ENCODE data around the gene CCDC70.
A peak's percentile ranks its signal among the peaks of the same experiment; 100 is the strongest.

Gene CCDC70

DNA sequence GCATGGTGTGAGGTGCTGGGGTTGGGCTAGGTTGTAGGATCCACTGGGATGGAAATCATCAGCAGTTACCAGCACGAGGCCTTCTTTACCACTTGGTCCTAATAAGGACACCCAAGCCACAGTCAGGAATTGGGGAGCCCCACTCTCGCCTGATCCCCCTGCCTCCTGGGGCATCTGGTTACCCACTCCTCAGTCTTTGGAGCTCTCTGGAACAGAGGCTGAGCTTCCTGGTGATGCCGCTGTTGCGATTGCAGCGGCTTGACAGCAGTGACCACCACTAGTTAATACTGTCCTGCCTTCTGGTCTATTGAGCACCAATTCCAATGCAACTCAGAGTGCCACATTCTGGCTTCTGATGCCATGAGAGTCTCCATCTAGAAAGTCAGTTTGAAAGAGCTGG lies 30.2 kb upstream of the CCDC70 start (continued):
- TF ChIP-seq ZNF280C (tag by site-specific recombination; IDR thresholded peaks at IDR 0.05) (no peak), ZNF24 (tag by site-specific recombination; IDR thresholded peaks at IDR 0.05) (no peak), SP3 (tag by site-specific recombination; IDR thresholded peaks at IDR 0.05) (no peak), ZNF513 (tag by site-specific recombination; IDR thresholded peaks at IDR 0.05) (no peak), KLF10 (tag by site-specific recombination; IDR thresholded peaks at IDR 0.05) (no peak), ZNF184 (tag by site-specific recombination; IDR thresholded peaks at IDR 0.05) (no peak), ZNF510 (tag by site-specific recombination; IDR thresholded peaks at IDR 0.05; ENCODE audit: insufficient replicate concordance) (no peak), ZNF341 (tag by site-specific recombination; IDR thresholded peaks at IDR 0.05; ENCODE audit: low read depth) (no peak)
- TF ChIP-seq, protein P1, sequence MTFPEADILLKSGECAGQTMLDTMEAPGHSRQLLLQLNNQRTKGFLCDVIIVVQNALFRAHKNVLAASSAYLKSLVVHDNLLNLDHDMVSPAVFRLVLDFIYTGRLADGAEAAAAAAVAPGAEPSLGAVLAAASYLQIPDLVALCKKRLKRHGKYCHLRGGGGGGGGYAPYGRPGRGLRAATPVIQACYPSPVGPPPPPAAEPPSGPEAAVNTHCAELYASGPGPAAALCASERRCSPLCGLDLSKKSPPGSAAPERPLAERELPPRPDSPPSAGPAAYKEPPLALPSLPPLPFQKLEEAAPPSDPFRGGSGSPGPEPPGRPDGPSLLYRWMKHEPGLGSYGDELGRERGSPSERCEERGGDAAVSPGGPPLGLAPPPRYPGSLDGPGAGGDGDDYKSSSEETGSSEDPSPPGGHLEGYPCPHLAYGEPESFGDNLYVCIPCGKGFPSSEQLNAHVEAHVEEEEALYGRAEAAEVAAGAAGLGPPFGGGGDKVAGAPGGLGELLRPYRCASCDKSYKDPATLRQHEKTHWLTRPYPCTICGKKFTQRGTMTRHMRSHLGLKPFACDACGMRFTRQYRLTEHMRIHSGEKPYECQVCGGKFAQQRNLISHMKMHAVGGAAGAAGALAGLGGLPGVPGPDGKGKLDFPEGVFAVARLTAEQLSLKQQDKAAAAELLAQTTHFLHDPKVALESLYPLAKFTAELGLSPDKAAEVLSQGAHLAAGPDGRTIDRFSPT (tag by site-specific recombination; IDR thresholded peaks at IDR 0.05) = no peak

GRCh38 chr13:51832471-51833152 lies 29.2 kb upstream of the CCDC70 start:
- CTCF ChIA-PET = interaction anchor here (0.7 to 2.5 kb wide), 4 partner anchors 12 to 118 kb away, joined by 4 to 18 read pairs (median 4); no protein-coding TSS in a partner anchor

DNA sequence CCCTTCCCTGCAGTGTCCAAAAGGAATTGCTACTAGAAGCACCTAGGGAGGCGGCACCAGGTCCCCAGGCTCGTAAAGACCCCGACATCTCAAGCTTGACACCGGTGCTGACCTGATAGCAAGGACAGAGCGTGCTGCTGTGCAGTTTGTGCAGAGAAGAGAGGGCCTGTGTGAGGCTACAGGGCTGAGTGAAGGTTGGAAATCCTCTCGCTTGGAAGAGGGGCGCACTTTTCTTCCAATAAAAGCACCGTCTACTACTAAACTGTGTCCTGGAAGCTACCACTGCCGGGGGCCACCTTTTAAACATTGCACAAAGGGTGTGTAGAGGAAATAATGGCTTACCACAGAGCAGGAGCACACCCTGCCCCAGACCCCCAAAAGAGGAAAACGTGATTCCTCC lies 27.8 kb upstream of the CCDC70 start:
- ChIA-PET CTCF (interaction anchor here (0.8 to 1.1 kb wide), 3 partner anchors 16 to 617 kb away, joined by 3 to 5 read pairs (median 3); partner anchors contain the start of gene VPS36), POLR2A (no interaction called here)
- H3K36me3 ChIP-seq (ENCODE audit: control insufficient read depth in 2 of 2, insufficient read depth in 1 of 2, low read length in 2 of 2) = no peaks in the 10 kb centered on the region
- no peaks in the 10 kb centered on the region for H3K9me3 ChIP-seq (ENCODE audit: control insufficient read depth, insufficient read depth, low read depth, low read length)
- no peaks in the 10 kb centered on the region for H3K4me1 ChIP-seq (ENCODE audit: control insufficient read depth, insufficient read depth, low read length)
- no peak overlapping the region for H3K4me3 ChIP-seq (ENCODE audit: low read depth, low read length)
- H3K27ac ChIP-seq (ENCODE audit: extremely low read depth, low read depth, low read length) = no peak overlapping the region
- TF ChIP-seq ZNF791 (tag by site-specific recombination; IDR thresholded peaks at IDR 0.05) (no peak), ZBTB8A (tag by site-specific recombination; IDR thresholded peaks at IDR 0.05) (no peak), ZNF169 (tag by site-specific recombination; IDR thresholded peaks at IDR 0.05) (no peak), ELK4 (IDR thresholded peaks at IDR 0.05; ENCODE audit: borderline replicate concordance, low read depth, low read length) (no peak), BCL11A (tag by site-specific recombination; IDR thresholded peaks at IDR 0.05; ENCODE audit: low read depth) (no peak), ZNF311 (tag by site-specific recombination; IDR thresholded peaks at IDR 0.05; ENCODE audit: borderline replicate concordance) (no peak), PBX3 (CRISPR knock-in tag; IDR thresholded peaks at IDR 0.05) (no peak), ZNF654 (tag by site-specific recombination; IDR thresholded peaks at IDR 0.05; ENCODE audit: low read depth) (no peak), ZFHX2 (tag by site-specific recombination; conservative IDR thresholded peaks at IDR 0.05) (no peak), ZNF707 (tag by site-specific recombination; IDR thresholded peaks at IDR 0.05) (no peak), ZNF426 (tag by site-specific recombination; IDR thresholded peaks at IDR 0.05) (no peak)
- TF ChIP-seq, protein P2, sequence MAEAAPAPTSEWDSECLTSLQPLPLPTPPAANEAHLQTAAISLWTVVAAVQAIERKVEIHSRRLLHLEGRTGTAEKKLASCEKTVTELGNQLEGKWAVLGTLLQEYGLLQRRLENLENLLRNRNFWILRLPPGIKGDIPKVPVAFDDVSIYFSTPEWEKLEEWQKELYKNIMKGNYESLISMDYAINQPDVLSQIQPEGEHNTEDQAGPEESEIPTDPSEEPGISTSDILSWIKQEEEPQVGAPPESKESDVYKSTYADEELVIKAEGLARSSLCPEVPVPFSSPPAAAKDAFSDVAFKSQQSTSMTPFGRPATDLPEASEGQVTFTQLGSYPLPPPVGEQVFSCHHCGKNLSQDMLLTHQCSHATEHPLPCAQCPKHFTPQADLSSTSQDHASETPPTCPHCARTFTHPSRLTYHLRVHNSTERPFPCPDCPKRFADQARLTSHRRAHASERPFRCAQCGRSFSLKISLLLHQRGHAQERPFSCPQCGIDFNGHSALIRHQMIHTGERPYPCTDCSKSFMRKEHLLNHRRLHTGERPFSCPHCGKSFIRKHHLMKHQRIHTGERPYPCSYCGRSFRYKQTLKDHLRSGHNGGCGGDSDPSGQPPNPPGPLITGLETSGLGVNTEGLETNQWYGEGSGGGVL (tag by site-specific recombination; IDR thresholded peaks at IDR 0.05) = no peak

More at GRCh38 chr13:51832471-51833152, 29.2 kb upstream of the CCDC70 start:
- POLR2A ChIA-PET = no interaction called here
- TF ChIP-seq KLF9 (tag by site-specific recombination; IDR thresholded peaks at IDR 0.05; ENCODE audit: low read depth) = no peak
- peak; percentile 56 for TF ChIP-seq ZNF654 (tag by site-specific recombination; IDR thresholded peaks at IDR 0.05; ENCODE audit: low read depth)
- TF ChIP-seq ZFHX2 (tag by site-specific recombination; conservative IDR thresholded peaks at IDR 0.05) = peak; percentile 38; the same call in 1 of the 2 replicates
- TF ChIP-seq ZFP3 (tag by site-specific recombination; IDR thresholded peaks at IDR 0.05; ENCODE audit: low read depth) = 0 out of 2 replicates have a peak, but pooled peaks have one; percentile 20
- H3K4me1 ChIP-seq (ENCODE audit: control insufficient read depth, insufficient read depth, low read length) = no peaks in the 10 kb centered on the region
- no peak overlapping the region for H3K4me3 ChIP-seq (ENCODE audit: low read depth, low read length)
- H3K27ac ChIP-seq (ENCODE audit: extremely low read depth, low read depth, low read length) = no peak overlapping the region
- H3K36me3 ChIP-seq (ENCODE audit: control insufficient read depth in 2 of 2, insufficient read depth in 1 of 2, low read length in 2 of 2) = no peaks in the 10 kb centered on the region
- no peaks in the 10 kb centered on the region for H3K9me3 ChIP-seq (ENCODE audit: control insufficient read depth, insufficient read depth, low read depth, low read length)

Data from HEK293 (cell line).